Fibroblast of mammary gland (primary cell): ENCODE data around the gene TGFB1I1.
"Not testable (repeated sequence)": the region's sequence is repeated elsewhere in the genome, so short reads cannot be mapped to it uniquely, and the experiment has no call there.

ENCODE experiments used
- DNase-seq: peaks from one replicate; pipeline ENCODE4 v3.0.0-alpha.2; 2010; ENCODE audit warnings: low read depth
- H3K4me3 ChIP-seq: 2 replicates; pipeline ENCODE4 v1.5.1; 2011; ENCODE audit warnings: low read depth, mild to moderate bottlenecking, low read length, moderate library complexity; ENCODE audit not compliant: control insufficient read depth
- CTCF ChIP-seq: conservative IDR thresholded peaks from 2 replicates; pipeline ENCODE4 v1.5.1; 2011; ENCODE audit warnings: low read depth, low read length, inconsistent platforms; ENCODE audit not compliant: control insufficient read depth, insufficient read depth

Gene TGFB1I1

GRCh38 chr16:31477220-31478216 lies 5.6 kb downstream of the TGFB1I1 start:
- no peak overlapping the region for H3K4me3 ChIP-seq
- no peak for DNase-seq
- no peak for TF ChIP-seq CTCF

GRCh38 chr16:31478956-31479355 lies 7.0 kb downstream of the TGFB1I1 start:
- DNase-seq, result no peak
- no peak overlapping the region for H3K4me3 ChIP-seq
- no peak for TF ChIP-seq CTCF

GRCh38 chr16:31479751-31480150 lies 7.8 kb downstream of the TGFB1I1 start:
- H3K4me3 ChIP-seq, result no peak overlapping the region

GRCh38 chr16:31480851-31481536 lies 9.0 kb downstream of the TGFB1I1 start:
- no peak overlapping the region for H3K4me3 ChIP-seq
- no peak for TF ChIP-seq CTCF
- no peak for DNase-seq

More at GRCh38 chr16:31479751-31480150, 7.8 kb downstream of the TGFB1I1 start:
- no peak for DNase-seq
- TF ChIP-seq CTCF, result no peak

GRCh38 chr16:31483081-31483480 lies 11.1 kb downstream of the TGFB1I1 start, which contains the start of gene SLC5A2:
TSS of gene SLC5A2 (plus strand) at chr16:31483123. CDS start at chr16:31483137, 14 bp downstream.
- DNase-seq, result no peak
- no peak within 1 kb of the TSS for H3K4me3 ChIP-seq
- TF ChIP-seq CTCF, result no peak

- not testable (repeated sequence) for H3K4me3 ChIP-seq, DNase-seq
These were observed 12.1 kb downstream of the TGFB1I1 start for GRCh38 chr16:31484048-31484447.
